ENCODE measurements around the gene MYO1D. TPM values are rescaled to one million over a fixed set of nuclear protein-coding genes. Genes with fewer than 3 reads are reported as not detected.
"Not testable (repeated sequence)": the region's sequence is repeated elsewhere in the genome, so short reads cannot be mapped to it uniquely, and the experiment has no call there.

MYO1D gene
- total RNA-seq, 2 experiments from 2014 or later = 0.09 to 0.89 TPM

GRCh38 chr17:32646941-32647340, 230.0 kb downstream of the MYO1D start:
- H3K79me2 ChIP-seq (ENCODE audit: insufficient read depth, low read depth, low read length) = no peaks in the 10 kb centered on the region
- H3K9me2 ChIP-seq (ENCODE audit: insufficient read depth, low read length) = no peaks in the 10 kb centered on the region
- H3K36me3 ChIP-seq (ENCODE audit: insufficient read depth, low read length) = no peaks in the 10 kb centered on the region
- no peaks in the 10 kb centered on the region for H3K4me1 ChIP-seq (ENCODE audit: insufficient read depth, low read length, poor library complexity, severe bottlenecking)
- no TSS peak for BruUV-seq (replicated peaks)
- H2AFZ ChIP-seq (ENCODE audit: low read length) = no peak overlapping the region
- no peak overlapping the region for H3K4me2 ChIP-seq (ENCODE audit: low read length)
- POLR2A ChIA-PET = interaction anchor here (0.7 kb wide), 1 partner anchor 51 kb away, joined by 6 read pairs; no protein-coding TSS in a partner anchor
- H3K9me3 ChIP-seq (ENCODE audit: low read length) = no peaks in the 10 kb centered on the region; the same call in 1 of the 2 replicates
- no peaks in the 10 kb centered on the region for H4K20me1 ChIP-seq (ENCODE audit: insufficient read depth, low read length)
- TF ChIP-seq CTCF (conservative IDR thresholded peaks at IDR 0.05; ENCODE audit: low read length) = no peak
- no peak for TF ChIP-seq EZH2phosphoT487 (IDR thresholded peaks at IDR 0.05; ENCODE audit: borderline replicate concordance, low read depth, low read length)
- no peak overlapping the region for H3K4me3 ChIP-seq (ENCODE audit: low read depth, low read length, poor library complexity, severe bottlenecking)
- no peak overlapping the region for H3K27ac ChIP-seq (ENCODE audit: low read depth, low read length, poor library complexity, severe bottlenecking)
- CTCF ChIA-PET (ENCODE audit: unreplicated experiment) = no interaction called here
- intact Hi-C loops (cut with micrococcal nuclease; ENCODE audit: unreplicated experiment) = no loop called here
- DNase-seq (ENCODE audit: low spot score) = no peak

- BruUV-seq (replicated peaks); H3K4me2 ChIP-seq (ENCODE audit: low read length); H4K20me1 ChIP-seq (ENCODE audit: insufficient read depth, low read length); H3K9me2 ChIP-seq (ENCODE audit: insufficient read depth, low read length); CTCF ChIA-PET (ENCODE audit: unreplicated experiment); H3K4me1 ChIP-seq (ENCODE audit: insufficient read depth, low read length, poor library complexity, severe bottlenecking); DNase-seq (ENCODE audit: low spot score); H3K27ac ChIP-seq (ENCODE audit: low read depth, low read length, poor library complexity, severe bottlenecking); H3K79me2 ChIP-seq (ENCODE audit: insufficient read depth, low read depth, low read length); H3K36me3 ChIP-seq (ENCODE audit: insufficient read depth, low read length); H2AFZ ChIP-seq (ENCODE audit: low read length); H3K4me3 ChIP-seq (ENCODE audit: low read depth, low read length, poor library complexity, severe bottlenecking); POLR2A ChIA-PET; H3K9me3 ChIP-seq (ENCODE audit: low read length); intact Hi-C loops (cut with micrococcal nuclease; ENCODE audit: unreplicated experiment): not testable (repeated sequence)
Measured at GRCh38 chr17:32641514-32641913, 235.4 kb downstream of the MYO1D start.

GRCh38 chr17:32636598-32637218, 240.2 kb downstream of the MYO1D start:
- ChIA-PET CTCF (ENCODE audit: unreplicated experiment) (no interaction called here), POLR2A (no interaction called here)
- Histone ChIP-seq H4K20me1 (ENCODE audit: insufficient read depth, low read length) (no peaks in the 10 kb centered on the region), H3K27ac (ENCODE audit: low read depth, low read length, poor library complexity, severe bottlenecking) (no peak overlapping the region), H2AFZ (ENCODE audit: low read length) (no peak overlapping the region), H3K9me3 (ENCODE audit: low read length) (no peaks in the 10 kb centered on the region), H3K9me2 (ENCODE audit: insufficient read depth, low read length) (no peaks in the 10 kb centered on the region), H3K36me3 (ENCODE audit: insufficient read depth, low read length) (no peaks in the 10 kb centered on the region), H3K4me2 (ENCODE audit: low read length) (no peak overlapping the region), H3K4me3 (ENCODE audit: low read depth, low read length, poor library complexity, severe bottlenecking) (no peak overlapping the region), H3K79me2 (ENCODE audit: insufficient read depth, low read depth, low read length) (no peaks in the 10 kb centered on the region), H3K4me1 (ENCODE audit: insufficient read depth, low read length, poor library complexity, severe bottlenecking) (no peaks in the 10 kb centered on the region)
- BruUV-seq (replicated peaks) = no TSS peak
- DNase-seq (ENCODE audit: low spot score) = no peak
- intact Hi-C loops (cut with micrococcal nuclease; ENCODE audit: unreplicated experiment) = no loop called here
- TF ChIP-seq EZH2phosphoT487 (IDR thresholded peaks at IDR 0.05; ENCODE audit: borderline replicate concordance, low read depth, low read length) (no peak), CTCF (conservative IDR thresholded peaks at IDR 0.05; ENCODE audit: low read length) (no peak)
